Caco-2 (cell line): ENCODE measurements around the gene NELFCD. TPM values are rescaled to one million over a fixed set of nuclear protein-coding genes. Genes with fewer than 3 reads are reported as not detected.
A peak's percentile ranks its signal among the peaks of the same experiment; 100 is the strongest.

Experiments used
- BruUV-seq: library from RNA; stranded (reverse); fragments of 400-500 nt; replicated peaks from 2 replicates; lab custom pipeline; 2021; lab: Mats Ljungman, UMichigan
- CTCF ChIA-PET: fragments of 300-600 bp; sonication (Branson Sonifier 250); formaldehyde crosslinking; loops from one replicate; lab custom pipeline; 2022; ENCODE audit warnings: antibody characterized with exemption; lab: Charles Lee
- POLR2A ChIA-PET: fragments of 300-600 bp; sonication (Branson Sonifier 250); formaldehyde crosslinking; loops from one replicate; lab custom pipeline; 2022; ENCODE audit warnings: antibody characterized with exemption; lab: Charles Lee
- DNase-seq, 2 experiments: peaks; one replicate each; pipeline versions ENCODE4 v3.0.0 to v3.0.0-alpha.2; 2020 to 2022
- H3K27me3 ChIP-seq: replicated peaks from 2 replicates; pipeline ENCODE4 v1.6.0; 2011; ENCODE audit warnings: low read length; ENCODE audit not compliant: control insufficient read depth, insufficient read depth
- H3K36me3 ChIP-seq: 2 replicates; pipeline ENCODE4 v1.5.1; 2011; ENCODE audit warnings: low read length; ENCODE audit not compliant: control insufficient read depth, insufficient read depth
- H3K4me1 ChIP-seq: fragments of 250-450 bp; sonication (Bioruptor Pico); 2 replicates; pipeline ENCODE4 v1.5.1; 2020; ENCODE audit warnings: mild to moderate bottlenecking
- H3K4me3 ChIP-seq: 2 replicates; pipeline ENCODE4 v1.5.1; 2011; ENCODE audit warnings: low read depth, mild to moderate bottlenecking, control low read depth, low read length
- H3K9me3 ChIP-seq: fragments of 250-450 bp; sonication (Bioruptor Pico); 2 replicates; pipeline ENCODE4 v1.5.1; 2020; ENCODE audit warnings: mild to moderate bottlenecking, moderate library complexity
- H3K27ac Mint-ChIP-seq: one replicate; pipeline ENCODE4 v1.8.0; 2022; ENCODE audit warnings: mixed read lengths; ENCODE audit not compliant: unreplicated experiment
- H3K27me3 Mint-ChIP-seq: one replicate; pipeline ENCODE4 v1.8.0; 2022; ENCODE audit warnings: mixed read lengths; ENCODE audit not compliant: insufficient read depth, unreplicated experiment
- H3K36me3 Mint-ChIP-seq: one replicate; pipeline ENCODE4 v1.8.0; 2022; ENCODE audit warnings: mild to moderate bottlenecking, mixed read lengths; ENCODE audit not compliant: insufficient read depth, unreplicated experiment
- H3K4me1 Mint-ChIP-seq: one replicate; pipeline ENCODE4 v1.8.0; 2022; ENCODE audit warnings: low read depth, mixed read lengths; ENCODE audit not compliant: unreplicated experiment
- H3K4me3 Mint-ChIP-seq: one replicate; pipeline ENCODE4 v1.8.0; 2022; ENCODE audit warnings: mild to moderate bottlenecking, moderate library complexity, mixed read lengths; ENCODE audit not compliant: unreplicated experiment
- H3K9me3 Mint-ChIP-seq: one replicate; pipeline ENCODE4 v1.8.0; 2022; ENCODE audit warnings: mixed read lengths; ENCODE audit not compliant: unreplicated experiment
- intact Hi-C: fragments of 100-400 bp; cut with micrococcal nuclease; formaldehyde crosslinking; loops from one replicate; pipeline ENCODE4 v1.10.0; 2022; ENCODE audit not compliant: unreplicated experiment
- total RNA-seq: library from RNA; stranded (reverse); gene quantifications from 2 replicates; pipeline ENCODE4 v1.2.3, GENCODE V29; 2022
- TF ChIP-seq, protein P1 (sequence below), 2 experiments: fragments of 200-600 bp in 1 of 2; IDR thresholded peaks; 1 replicate in 1 of 2; 2 replicates in 1 of 2; pipeline versions ENCODE4 v1.5.1 to v1.8.0; 2011 to 2022; ENCODE audit warnings: antibody characterized with exemption in 1 of 2, control low read depth in 1 of 2, inconsistent platforms in 1 of 2, low read depth in 1 of 2, low read length in 1 of 2, mild to moderate bottlenecking in 1 of 2, moderate library complexity in 1 of 2; ENCODE audit not compliant: insufficient read depth in 1 of 2, severe bottlenecking in 1 of 2, unreplicated experiment in 1 of 2

The NELFCD gene
- total RNA-seq, 1 experiment from 2014 or later, result 230 TPM

DNA sequence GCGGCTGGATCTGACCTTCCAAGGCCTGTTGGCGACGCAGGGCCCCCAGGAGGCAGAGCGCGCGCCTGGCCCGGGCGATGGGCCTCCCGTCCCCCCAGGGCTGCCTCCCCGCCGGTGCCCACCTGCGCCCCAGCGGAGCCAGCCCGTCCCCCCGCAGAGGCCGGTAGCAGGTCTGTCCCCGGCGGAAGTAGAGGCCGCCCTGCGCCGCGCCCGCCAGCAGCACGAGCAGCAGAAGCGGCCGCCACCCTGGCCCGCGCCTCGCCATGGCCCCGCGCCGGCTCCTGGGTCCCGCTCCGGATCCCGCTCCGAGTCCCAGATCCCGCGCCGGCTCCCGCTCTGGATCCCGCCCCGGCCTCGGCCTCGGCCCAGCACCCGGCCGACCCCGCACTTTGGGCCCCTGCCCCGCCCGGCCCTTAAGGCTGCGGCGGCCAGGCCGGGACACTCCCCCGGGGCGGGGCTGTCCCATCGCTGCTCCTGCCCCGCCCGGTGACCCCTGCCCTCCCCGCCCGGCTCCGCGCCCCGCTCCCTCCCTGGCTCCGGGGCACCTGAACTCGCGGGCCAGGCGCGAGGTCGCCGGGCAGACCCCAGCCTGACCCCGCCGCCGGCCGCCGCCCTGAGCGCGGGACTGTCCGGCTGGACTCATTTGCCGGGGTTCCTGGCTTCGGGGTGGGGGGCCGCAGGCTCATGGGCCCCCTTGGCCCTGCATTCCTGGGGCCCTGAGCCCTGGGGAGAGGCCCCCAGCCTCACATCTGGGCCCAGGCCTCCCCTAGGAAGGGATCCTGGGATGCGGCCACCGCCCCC is 26.0 kb downstream of the NELFCD start, which contains the start of gene CTSZ:
CTSZ (minus strand) TSS at position 391 of the 801 bp plus-strand sequence; CDS start at position 265, 126 bp downstream.
- Histone ChIP-seq H3K36me3 (peaks cover 10% of the 10 kb centered on the region; the same call in 1 of the 2 replicates), H3K9me3 (no peaks in the 10 kb centered on the region), H3K4me3 (peak within 1 kb of the TSS; percentile 86), H3K4me1 (peaks cover 24% of the 10 kb centered on the region), H3K27me3 (no peaks in the 10 kb centered on the region)
- DNase-seq, result peak; percentile 88 to 90
- no peaks in the 10 kb centered on the region for H3K27me3 Mint-ChIP-seq
- ChIA-PET CTCF (no interaction called here), POLR2A (no interaction called here)
- H3K27ac Mint-ChIP-seq, result peak within 1 kb of the TSS; percentile 82
- H3K9me3 Mint-ChIP-seq, result no peaks in the 10 kb centered on the region
- BruUV-seq, result no TSS peak
- H3K36me3 Mint-ChIP-seq, result peaks cover 19% of the 10 kb centered on the region
- peak within 1 kb of the TSS; percentile 74 for H3K4me3 Mint-ChIP-seq
- TF ChIP-seq, protein P1, sequence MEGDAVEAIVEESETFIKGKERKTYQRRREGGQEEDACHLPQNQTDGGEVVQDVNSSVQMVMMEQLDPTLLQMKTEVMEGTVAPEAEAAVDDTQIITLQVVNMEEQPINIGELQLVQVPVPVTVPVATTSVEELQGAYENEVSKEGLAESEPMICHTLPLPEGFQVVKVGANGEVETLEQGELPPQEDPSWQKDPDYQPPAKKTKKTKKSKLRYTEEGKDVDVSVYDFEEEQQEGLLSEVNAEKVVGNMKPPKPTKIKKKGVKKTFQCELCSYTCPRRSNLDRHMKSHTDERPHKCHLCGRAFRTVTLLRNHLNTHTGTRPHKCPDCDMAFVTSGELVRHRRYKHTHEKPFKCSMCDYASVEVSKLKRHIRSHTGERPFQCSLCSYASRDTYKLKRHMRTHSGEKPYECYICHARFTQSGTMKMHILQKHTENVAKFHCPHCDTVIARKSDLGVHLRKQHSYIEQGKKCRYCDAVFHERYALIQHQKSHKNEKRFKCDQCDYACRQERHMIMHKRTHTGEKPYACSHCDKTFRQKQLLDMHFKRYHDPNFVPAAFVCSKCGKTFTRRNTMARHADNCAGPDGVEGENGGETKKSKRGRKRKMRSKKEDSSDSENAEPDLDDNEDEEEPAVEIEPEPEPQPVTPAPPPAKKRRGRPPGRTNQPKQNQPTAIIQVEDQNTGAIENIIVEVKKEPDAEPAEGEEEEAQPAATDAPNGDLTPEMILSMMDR (IDR thresholded peaks at IDR 0.05; ENCODE audit: insufficient read depth in 1 of 2, low read depth in 1 of 2, low read length in 1 of 2, severe bottlenecking in 1 of 2, unreplicated experiment in 1 of 2), result no peak
- H3K4me1 Mint-ChIP-seq, result peaks cover 8% of the 10 kb centered on the region
- intact Hi-C loops, result loop anchor here (1.0 kb wide), 1 partner anchor 25 kb away; the partner anchor contains the start of gene ATP5F1E

DNA sequence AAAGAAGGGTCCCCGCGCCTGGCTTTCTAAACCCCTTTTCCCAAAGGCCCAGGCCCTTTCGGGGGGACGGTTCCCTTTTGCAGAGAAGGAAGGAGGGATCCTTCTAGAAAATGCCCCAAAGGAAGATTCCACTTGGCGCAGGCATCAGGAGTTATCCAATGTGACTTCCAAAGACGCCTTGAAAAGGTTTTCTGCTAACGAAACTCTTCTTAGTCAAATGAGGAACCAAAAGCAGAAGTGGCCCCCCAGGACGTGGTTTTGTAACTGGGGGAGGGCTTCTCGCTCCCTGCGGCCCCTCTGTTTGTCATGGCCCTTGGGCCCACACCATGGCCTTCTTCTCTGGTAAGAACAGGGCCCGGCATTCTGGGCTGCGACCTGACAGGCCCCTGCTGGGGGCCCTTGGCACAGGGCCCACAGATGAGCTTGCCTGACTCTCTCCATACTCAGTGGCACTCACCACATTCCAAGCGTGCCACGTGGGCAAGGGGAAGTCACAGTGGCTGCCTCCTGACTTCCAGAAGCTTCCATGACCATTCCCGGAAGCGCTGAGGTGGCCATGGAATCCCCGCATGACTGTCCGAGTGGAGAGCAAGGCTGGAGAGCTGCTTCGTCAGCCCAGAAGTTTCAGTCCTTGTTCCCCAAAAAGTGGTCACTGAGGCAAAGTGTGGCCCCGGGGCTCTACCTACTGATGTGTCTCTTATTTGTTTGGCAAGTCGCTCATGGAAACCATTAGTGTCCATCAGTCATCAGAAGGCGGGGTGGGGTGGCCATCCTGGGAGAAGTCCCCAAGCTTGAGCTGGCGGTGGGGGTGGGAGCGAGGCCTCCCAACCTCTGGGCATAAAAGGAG is 26.8 kb downstream of the NELFCD start:
- Mint-ChIP-seq H3K36me3 (peaks cover 13% of the 10 kb centered on the region), H3K9me3 (no peaks in the 10 kb centered on the region), H3K27ac (peak overlapping the region; percentile 82), H3K4me1 (peaks cover 14% of the 10 kb centered on the region), H3K27me3 (no peaks in the 10 kb centered on the region), H3K4me3 (peak overlapping the region; percentile 74)
- H3K36me3 ChIP-seq, result peaks cover 5% of the 10 kb centered on the region; the same call in 1 of the 2 replicates
- no peaks in the 10 kb centered on the region for H3K27me3 ChIP-seq
- TF ChIP-seq, protein P1 (IDR thresholded peaks at IDR 0.05; ENCODE audit: insufficient read depth in 1 of 2, low read depth in 1 of 2, low read length in 1 of 2, severe bottlenecking in 1 of 2, unreplicated experiment in 1 of 2), result no peak
- H3K4me1 ChIP-seq, result peaks cover 24% of the 10 kb centered on the region
- BruUV-seq, result TSS peak; percentile 76
- intact Hi-C loops, result loop anchor here (1.0 kb wide), 1 partner anchor 24 kb away; the partner anchor contains the start of gene ATP5F1E
- no peak for DNase-seq
- ChIA-PET CTCF (interaction anchor here (1.2 kb wide), 1 partner anchor 138 kb away, joined by 8 read pairs; no protein-coding TSS in a partner anchor), POLR2A (interaction anchor here (1.6 kb wide), 1 partner anchor 24 kb away, joined by 13 read pairs; the partner anchor contains the start of gene ATP5F1E)
- peak overlapping the region; percentile 86 for H3K4me3 ChIP-seq
- no peaks in the 10 kb centered on the region for H3K9me3 ChIP-seq
